GM19351 (cell line): Measurements from ENCODE around the gene PPP1R16B.
A peak's percentile ranks its signal among the peaks of the same experiment; 100 is the strongest.

ENCODE experiments used
- ATAC-seq: cut with Tn5 transposase; IDR thresholded peaks from one replicate; pipeline ENCODE4 v1.9.1; 2021; ENCODE audit warnings: mild to moderate bottlenecking, moderate library complexity; ENCODE audit not compliant: unreplicated experiment

Gene PPP1R16B

GRCh38 chr20:38825571-38825900 is 20.0 kb downstream of the PPP1R16B start:
- no peak for ATAC-seq

- ATAC-seq = no peak
Measured at GRCh38 chr20:38825901-38826625, 20.6 kb downstream of the PPP1R16B start.

DNA sequence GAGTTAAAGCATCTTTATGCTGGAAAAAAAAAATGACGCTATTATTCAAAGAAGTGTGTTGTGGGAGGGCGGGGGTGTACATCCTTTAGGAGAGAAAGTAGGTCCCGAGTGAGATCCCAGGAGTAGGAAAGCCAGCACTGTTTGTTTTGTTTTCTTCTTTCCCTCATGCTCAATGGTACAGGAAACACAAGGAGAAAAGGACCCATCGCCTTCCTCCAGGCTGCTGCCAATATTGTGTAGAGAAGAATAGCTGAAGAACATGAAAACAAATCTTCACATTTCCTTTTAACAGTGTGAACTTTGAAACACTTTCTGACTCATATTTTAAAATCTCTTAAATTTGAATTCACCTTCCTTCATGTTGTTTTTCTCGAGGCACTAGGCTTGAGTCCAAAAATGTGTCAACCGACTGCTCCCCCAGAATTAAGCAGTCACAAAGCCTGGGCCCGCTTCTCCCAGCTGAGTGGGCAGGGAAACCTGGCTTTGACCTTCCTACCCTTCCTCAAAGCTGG is 22.3 kb downstream of the PPP1R16B start:
- no peak for ATAC-seq

DNA sequence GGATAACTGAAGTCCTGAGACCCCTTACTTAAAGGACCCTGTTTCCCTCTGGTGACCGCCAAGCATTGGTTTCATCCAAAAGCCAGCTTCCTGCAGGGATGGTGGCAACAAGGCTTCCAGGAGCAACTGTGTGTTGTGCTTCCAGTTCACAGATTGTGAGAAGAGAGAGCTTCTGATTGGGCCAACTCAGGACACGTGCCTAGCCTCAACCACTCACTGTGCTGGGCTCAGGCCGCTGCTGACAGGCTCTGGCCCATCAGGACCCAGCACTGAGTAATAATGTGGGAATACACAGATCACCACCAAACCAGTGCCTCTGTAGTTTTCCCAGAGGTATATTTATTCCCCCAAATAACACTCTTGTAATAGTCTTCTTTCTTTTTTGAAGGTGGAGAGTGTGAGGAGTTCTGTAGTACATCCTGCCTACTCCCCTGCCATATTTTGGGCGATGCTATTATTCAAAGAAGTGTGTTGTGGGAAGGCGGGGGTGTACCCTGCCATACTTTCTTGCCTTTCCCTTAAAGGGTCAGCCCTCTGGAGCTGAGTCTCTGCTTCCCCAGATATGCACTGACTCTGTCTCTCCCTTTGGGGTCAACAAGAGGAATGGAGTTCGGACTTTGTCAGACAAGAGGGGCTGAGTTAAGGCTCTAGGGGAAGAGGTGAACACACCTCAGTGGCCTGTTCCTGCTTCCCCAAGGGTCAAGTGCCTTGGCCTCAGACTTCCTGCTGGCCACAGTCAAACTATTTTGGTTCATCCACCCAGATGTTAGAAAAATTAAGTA is 23.2 kb downstream of the PPP1R16B start:
- ATAC-seq = no peak

DNA sequence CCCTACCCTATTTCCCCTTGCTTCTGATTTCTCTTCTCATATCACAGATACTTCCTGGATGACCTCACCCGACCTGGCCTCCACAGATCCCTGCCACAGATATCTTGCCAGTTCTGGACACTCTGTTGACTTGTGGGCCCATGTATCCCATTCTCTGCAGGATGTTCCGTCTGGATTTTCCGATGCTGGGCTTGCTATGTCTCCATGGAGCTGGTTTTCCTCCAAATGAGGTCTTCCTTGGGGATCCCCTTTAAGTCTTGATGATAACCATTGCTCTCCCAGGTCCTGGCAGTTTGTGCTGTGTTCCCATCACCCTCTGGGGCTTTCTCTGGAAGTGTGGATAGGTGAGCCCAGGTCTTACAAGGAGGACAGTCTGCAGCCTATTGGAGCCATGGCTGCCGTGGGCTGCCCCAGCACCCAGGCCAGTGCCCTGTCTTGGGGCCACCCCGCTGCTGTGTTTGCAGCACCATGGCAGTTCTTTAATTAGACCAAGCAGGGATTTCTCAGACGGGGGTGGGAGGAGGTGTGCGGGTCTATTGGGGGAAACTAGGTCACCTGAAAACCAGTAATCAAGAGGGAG is 23.9 kb downstream of the PPP1R16B start:
- no peak for ATAC-seq

DNA sequence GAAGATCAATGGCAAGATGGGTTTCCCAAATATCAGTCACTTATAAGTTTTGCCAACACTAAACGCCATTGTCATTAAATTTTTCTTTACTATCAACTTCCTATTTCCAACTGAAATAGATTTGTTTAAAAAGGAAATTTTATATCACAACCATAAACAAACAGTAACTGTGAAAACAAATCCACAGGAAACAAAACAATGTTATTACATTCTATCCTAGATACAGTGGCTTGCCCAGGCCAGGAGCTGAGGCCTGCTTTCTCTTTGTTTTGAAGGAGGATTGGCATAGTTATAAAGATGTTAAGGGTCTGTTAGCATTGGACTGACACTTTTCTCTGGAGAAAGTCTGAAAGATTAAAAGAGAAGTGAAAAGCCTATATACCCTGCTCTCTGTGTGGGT is 24.9 kb downstream of the PPP1R16B start:
- no peak for ATAC-seq

- no peak for ATAC-seq
Measured at GRCh38 chr20:38831049-38831691, 25.7 kb downstream of the PPP1R16B start.

GRCh38 chr20:38831995-38832620 is 26.6 kb downstream of the PPP1R16B start:
- no peak for ATAC-seq

DNA sequence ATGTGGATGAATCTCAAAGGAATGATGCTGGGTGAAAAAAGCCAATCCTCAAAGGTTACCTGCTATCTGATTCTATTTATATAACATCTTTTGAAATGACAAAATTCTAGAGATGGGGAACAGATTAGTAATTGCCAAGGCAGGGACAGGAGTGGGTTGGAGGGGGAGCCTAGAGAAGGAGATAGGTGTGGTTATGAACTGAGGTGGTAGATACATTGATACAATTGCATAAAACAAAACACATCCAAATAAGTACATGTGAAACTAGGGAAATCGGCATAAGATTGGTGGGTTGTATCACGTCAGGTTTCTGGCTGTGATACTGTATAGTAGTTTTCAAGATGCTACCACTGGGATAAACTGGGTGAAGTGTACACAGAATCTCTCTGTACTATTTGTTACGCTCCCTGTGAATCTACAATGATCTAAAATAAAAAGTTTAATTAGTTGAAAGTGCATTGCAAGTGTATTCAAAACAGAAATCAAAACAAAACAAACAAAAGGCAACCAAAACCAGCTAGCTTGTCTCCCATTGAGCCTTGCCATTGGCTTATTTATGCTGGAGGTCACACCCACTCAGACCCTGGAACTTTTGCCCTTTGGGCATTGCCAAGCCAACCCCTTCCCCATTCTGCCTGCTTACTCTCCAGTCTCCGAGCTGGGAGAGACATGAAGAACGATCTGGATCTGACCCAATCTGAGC is 27.8 kb downstream of the PPP1R16B start:
- ATAC-seq = peak; percentile 12

- peak; percentile 37 for ATAC-seq
Measured at GRCh38 chr20:38833857-38834164, 28.3 kb downstream of the PPP1R16B start.

DNA sequence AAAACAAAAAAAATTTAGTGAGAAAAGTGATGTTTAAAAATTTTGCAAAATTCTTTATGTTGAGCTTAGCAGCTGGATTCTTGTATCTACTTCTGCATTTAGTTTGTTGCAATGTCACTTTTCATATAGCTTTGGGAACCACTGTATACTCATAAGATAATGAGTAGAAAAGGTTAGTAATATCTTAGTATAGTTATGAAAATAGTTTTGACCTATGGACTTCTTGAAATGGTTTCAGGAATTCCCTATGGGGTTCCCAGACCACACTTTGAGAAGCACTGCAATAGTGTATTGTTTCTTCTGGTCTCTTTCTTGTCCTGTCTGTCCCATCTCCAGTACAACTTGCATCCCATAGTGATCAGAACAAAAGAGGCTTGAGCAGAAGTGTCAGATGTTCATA is 29.4 kb downstream of the PPP1R16B start:
- no peak for ATAC-seq

GRCh38 chr20:38835792-38836191 is 30.3 kb downstream of the PPP1R16B start:
- ATAC-seq = no peak

- ATAC-seq = peak; percentile 77
Measured at GRCh38 chr20:38836991-38837390, 31.5 kb downstream of the PPP1R16B start.

DNA sequence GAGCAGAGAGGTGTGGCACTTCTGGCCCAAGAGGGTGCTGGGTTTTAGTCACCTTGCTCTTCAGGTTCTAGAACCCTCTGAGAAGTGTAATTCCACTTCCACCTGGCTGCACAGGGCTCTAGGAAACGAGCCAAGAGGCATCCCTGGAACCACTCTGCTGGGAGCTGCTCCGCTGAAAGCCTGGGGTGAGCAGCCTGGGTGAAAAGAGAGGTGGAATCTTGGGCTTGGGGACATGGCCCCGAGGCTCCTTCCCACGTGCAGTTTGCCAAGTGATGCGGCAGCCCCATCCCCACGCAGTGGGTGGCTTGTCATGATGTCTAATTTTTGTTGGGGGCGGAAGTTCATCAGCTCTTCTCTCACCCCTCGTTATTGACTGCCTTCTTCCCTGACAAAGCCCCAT is 32.8 kb downstream of the PPP1R16B start:
- ATAC-seq = no peak

DNA sequence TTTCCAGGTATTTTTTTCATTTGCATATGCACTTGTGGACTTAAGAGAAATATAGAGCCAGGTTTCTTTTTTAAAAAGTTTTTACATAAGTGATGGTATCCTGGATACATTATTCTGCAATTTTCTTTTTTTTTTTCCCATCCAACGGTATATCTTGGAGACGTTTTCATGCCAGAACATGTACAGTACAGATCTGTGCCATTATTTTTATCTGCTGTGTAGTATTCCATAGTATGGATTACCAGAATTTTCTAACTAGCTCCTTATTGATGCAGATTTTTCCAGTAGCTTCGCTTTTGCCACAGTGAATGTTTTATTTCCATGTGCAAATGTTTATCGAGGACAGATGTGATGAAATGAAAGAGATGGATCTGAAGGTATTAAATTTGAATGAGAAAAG is 34.1 kb downstream of the PPP1R16B start:
- ATAC-seq = no peak

- no peak for ATAC-seq
Measured at GRCh38 chr20:38840053-38840893, 34.8 kb downstream of the PPP1R16B start.

- ATAC-seq = no peak
Measured at GRCh38 chr20:38840894-38841470, 35.5 kb downstream of the PPP1R16B start.

DNA sequence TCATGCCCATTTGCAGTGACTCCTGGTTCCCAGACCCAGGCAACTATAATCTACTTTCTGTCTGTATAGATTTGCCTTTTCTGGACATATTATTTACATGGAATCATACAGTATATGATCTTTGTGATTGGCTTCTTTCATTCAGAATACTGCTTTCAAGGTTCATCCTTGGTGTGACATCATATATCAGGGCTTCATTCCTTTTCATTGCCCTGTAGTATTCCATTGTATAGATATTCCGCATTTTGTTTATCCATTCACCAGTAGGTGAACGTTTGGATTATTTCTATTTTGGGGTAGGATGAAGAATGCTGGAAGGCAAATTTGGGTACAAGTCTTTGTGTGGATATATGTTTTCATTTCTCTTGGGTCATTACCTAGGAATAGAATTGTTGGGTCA is 36.1 kb downstream of the PPP1R16B start:
- ATAC-seq = no peak

DNA sequence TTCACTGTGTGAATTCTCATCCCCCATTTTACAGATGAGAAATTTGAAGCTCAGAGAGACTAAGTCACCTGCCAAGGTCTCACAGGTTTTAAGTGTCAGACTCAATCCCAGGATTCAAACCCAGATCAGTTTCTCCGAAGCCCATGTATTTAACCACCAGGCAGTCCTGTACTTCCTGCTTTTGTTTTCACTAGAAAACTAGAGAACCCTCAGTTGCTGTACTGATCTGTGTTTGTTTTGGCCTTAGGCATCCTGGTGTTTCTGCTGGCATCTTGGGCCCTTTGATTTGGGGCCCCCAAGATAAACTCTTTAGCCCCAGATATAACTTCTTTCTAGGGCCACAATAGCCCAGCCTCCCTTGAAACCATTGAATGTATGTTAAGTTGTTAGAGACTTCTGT is 36.5 kb downstream of the PPP1R16B start:
- peak; percentile 30 for ATAC-seq
